ENCODE data around the gene IRAK4. TPM values are rescaled to one million over a fixed set of nuclear protein-coding genes. Genes with fewer than 3 reads are reported as not detected.

IRAK4 gene
- polyA plus RNA-seq, 2 of the 4 experiments (the other 2 are of a cell fraction), result 7.1 to 18.4 TPM

DNA sequence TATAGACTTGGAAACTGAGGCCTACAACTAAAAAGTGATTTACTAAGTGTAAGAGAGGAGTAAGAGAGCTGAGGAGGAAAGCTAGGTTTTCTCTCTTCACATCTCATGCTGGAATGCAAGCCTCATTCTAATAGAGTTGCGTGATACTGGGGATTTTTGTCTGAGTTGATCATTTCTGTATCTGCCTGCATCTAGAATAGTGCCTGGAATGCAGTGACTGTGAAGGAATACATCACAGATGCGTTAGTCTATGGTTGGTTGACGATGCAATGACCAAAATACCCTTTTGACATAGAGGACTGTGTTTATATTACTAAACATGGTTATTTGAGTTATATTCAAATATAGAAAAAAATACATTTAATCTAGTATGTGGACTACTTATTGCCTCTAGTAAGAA is 67.9 kb downstream of the IRAK4 start:
- whole genome bisulfite sequencing (ENCODE audit: missing lambda C conversion rate), result 45% methylated on average over 3 of the region's 3 CpGs
- no peak overlapping the region for H3K4me3 ChIP-seq
- POLR2A ChIA-PET, result interaction anchor here (0.9 kb wide), 1 partner anchor 21 kb away, joined by 5 read pairs; the partner anchor contains the start of gene TWF1
- H3K4me2 ChIP-seq, result no peak overlapping the region
- no peak for ATAC-seq
- CTCF ChIA-PET, result interaction anchor here (0.6 kb wide), 1 partner anchor 1114 kb away, joined by 3 read pairs; no protein-coding TSS in a partner anchor
- H3K27ac ChIP-seq, result no peak overlapping the region
- H3K4me1 ChIP-seq, result no peaks in the 10 kb centered on the region
- FAIRE-seq, result no peak
- no peaks in the 10 kb centered on the region for H3K9me3 ChIP-seq
- no peak for DNase-seq (ENCODE audit: low read depth in 1 of 2, low spot score in 1 of 2)
- TF ChIP-seq, protein P1, sequence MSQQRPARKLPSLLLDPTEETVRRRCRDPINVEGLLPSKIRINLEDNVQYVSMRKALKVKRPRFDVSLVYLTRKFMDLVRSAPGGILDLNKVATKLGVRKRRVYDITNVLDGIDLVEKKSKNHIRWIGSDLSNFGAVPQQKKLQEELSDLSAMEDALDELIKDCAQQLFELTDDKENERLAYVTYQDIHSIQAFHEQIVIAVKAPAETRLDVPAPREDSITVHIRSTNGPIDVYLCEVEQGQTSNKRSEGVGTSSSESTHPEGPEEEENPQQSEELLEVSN (IDR thresholded peaks at IDR 0.05; ENCODE audit: borderline replicate concordance, low read depth), result no peak
- no peak for TF ChIP-seq HOXB13 (CRISPR knock-in tag; IDR thresholded peaks at IDR 0.05; ENCODE audit: low read depth)
- TF ChIP-seq JUN (IDR thresholded peaks at IDR 0.05), result no peak
- TF ChIP-seq PHF8 (IDR thresholded peaks at IDR 0.05; ENCODE audit: borderline replicate concordance, low read depth), result no peak
- TF ChIP-seq, protein P2, sequence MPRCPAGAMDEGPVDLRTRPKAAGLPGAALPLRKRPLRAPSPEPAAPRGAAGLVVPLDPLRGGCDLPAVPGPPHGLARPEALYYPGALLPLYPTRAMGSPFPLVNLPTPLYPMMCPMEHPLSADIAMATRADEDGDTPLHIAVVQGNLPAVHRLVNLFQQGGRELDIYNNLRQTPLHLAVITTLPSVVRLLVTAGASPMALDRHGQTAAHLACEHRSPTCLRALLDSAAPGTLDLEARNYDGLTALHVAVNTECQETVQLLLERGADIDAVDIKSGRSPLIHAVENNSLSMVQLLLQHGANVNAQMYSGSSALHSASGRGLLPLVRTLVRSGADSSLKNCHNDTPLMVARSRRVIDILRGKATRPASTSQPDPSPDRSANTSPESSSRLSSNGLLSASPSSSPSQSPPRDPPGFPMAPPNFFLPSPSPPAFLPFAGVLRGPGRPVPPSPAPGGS (IDR thresholded peaks at IDR 0.05), result no peak
- TF ChIP-seq EP300 (IDR thresholded peaks at IDR 0.05), result no peak
- no peak for TF ChIP-seq NR3C1 (IDR thresholded peaks at IDR 0.05)
- no peak for TF ChIP-seq CBX8 (IDR thresholded peaks at IDR 0.05)
- TF ChIP-seq RARB (CRISPR knock-in tag; IDR thresholded peaks at IDR 0.05), result no peak
- no peak for TF ChIP-seq TP53 (CRISPR knock-in tag; IDR thresholded peaks at IDR 0.05)
- TF ChIP-seq EHF (CRISPR knock-in tag; IDR thresholded peaks at IDR 0.05), result no peak
- TF ChIP-seq FOXS1 (CRISPR knock-in tag; IDR thresholded peaks at IDR 0.05), result no peak

- no peak overlapping the region for H3K27ac ChIP-seq
- no peaks in the 10 kb centered on the region for H3K9me3 ChIP-seq
- DNase-seq (ENCODE audit: low read depth in 1 of 2, low spot score in 1 of 2) (no peak), FAIRE-seq (no peak), ATAC-seq (no peak)
- 27% methylated on average over 1 of the region's 1 CpG for WGBS (ENCODE audit: missing lambda C conversion rate)
- no peak overlapping the region for H3K4me2 ChIP-seq
- no peak overlapping the region for H3K4me3 ChIP-seq
- ChIA-PET POLR2A (no interaction called here), CTCF (interaction anchor here (0.6 kb wide), 1 partner anchor 1114 kb away, joined by 3 read pairs; no protein-coding TSS in a partner anchor)
- no peaks in the 10 kb centered on the region for H3K4me1 ChIP-seq
- no peak for TF ChIP-seq ATOH8 (CRISPR knock-in tag; IDR thresholded peaks at IDR 0.05; ENCODE audit: low read depth)
- TF ChIP-seq TFCP2L1 (CRISPR knock-in tag; IDR thresholded peaks at IDR 0.05), result no peak
- no peak for TF ChIP-seq HOXB13 (CRISPR knock-in tag; IDR thresholded peaks at IDR 0.05; ENCODE audit: low read depth)
Observed at GRCh38 chr12:43827093-43827492, 68.3 kb downstream of the IRAK4 start.

GRCh38 chr12:43832463-43833168 is 73.9 kb downstream of the IRAK4 start:
- TF ChIP-seq ESRRA (IDR thresholded peaks at IDR 0.05; ENCODE audit: borderline replicate concordance, low read length) (no peak), CHD2 (IDR thresholded peaks at IDR 0.05; ENCODE audit: low read length, partially characterized antibody) (no peak), EP300 (IDR thresholded peaks at IDR 0.05) (no peak), NPAS2 (CRISPR knock-in tag; IDR thresholded peaks at IDR 0.05; ENCODE audit: borderline replicate concordance) (no peak), MYC (IDR thresholded peaks at IDR 0.05; ENCODE audit: borderline replicate concordance, low read length) (no peak)
- TF ChIP-seq, protein P3, sequence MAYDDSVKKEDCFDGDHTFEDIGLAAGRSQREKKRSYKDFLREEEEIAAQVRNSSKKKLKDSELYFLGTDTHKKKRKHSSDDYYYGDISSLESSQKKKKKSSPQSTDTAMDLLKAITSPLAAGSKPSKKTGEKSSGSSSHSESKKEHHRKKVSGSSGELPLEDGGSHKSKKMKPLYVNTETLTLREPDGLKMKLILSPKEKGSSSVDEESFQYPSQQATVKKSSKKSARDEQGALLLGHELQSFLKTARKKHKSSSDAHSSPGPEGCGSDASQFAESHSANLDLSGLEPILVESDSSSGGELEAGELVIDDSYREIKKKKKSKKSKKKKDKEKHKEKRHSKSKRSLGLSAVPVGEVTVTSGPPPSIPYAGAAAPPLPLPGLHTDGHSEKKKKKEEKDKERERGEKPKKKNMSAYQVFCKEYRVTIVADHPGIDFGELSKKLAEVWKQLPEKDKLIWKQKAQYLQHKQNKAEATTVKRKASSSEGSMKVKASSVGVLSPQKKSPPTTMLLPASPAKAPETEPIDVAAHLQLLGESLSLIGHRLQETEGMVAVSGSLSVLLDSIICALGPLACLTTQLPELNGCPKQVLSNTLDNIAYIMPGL (CRISPR knock-in tag; IDR thresholded peaks at IDR 0.05; ENCODE audit: borderline replicate concordance), result no peak
- TF ChIP-seq, protein P4, sequence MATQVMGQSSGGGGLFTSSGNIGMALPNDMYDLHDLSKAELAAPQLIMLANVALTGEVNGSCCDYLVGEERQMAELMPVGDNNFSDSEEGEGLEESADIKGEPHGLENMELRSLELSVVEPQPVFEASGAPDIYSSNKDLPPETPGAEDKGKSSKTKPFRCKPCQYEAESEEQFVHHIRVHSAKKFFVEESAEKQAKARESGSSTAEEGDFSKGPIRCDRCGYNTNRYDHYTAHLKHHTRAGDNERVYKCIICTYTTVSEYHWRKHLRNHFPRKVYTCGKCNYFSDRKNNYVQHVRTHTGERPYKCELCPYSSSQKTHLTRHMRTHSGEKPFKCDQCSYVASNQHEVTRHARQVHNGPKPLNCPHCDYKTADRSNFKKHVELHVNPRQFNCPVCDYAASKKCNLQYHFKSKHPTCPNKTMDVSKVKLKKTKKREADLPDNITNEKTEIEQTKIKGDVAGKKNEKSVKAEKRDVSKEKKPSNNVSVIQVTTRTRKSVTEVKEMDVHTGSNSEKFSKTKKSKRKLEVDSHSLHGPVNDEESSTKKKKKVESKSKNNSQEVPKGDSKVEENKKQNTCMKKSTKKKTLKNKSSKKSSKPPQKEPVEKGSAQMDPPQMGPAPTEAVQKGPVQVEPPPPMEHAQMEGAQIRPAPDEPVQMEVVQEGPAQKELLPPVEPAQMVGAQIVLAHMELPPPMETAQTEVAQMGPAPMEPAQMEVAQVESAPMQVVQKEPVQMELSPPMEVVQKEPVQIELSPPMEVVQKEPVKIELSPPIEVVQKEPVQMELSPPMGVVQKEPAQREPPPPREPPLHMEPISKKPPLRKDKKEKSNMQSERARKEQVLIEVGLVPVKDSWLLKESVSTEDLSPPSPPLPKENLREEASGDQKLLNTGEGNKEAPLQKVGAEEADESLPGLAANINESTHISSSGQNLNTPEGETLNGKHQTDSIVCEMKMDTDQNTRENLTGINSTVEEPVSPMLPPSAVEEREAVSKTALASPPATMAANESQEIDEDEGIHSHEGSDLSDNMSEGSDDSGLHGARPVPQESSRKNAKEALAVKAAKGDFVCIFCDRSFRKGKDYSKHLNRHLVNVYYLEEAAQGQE (IDR thresholded peaks at IDR 0.05), result peak; percentile 40; the same call in 1 of the 2 replicates
- Histone ChIP-seq H3K4me3 (no peak overlapping the region), H3K27ac (no peak overlapping the region), H3K4me1 (peaks cover 10% of the 10 kb centered on the region; the same call in 2 of the 3 replicates), H3K4me2 (no peak overlapping the region), H3K9me3 (no peaks in the 10 kb centered on the region)
- POLR2A ChIA-PET, result interaction anchor here (0.8 kb wide), 1 partner anchor 74 kb away, joined by 3 read pairs; the partner anchor contains the start of genes IRAK4 and PUS7L
- WGBS (ENCODE audit: missing lambda C conversion rate), result 65% methylated on average over 4 of the region's 4 CpGs
- FAIRE-seq (no peak), DNase-seq (ENCODE audit: low read depth in 1 of 2, low spot score in 1 of 2) (no peak), ATAC-seq (no peak)
- CTCF ChIA-PET, result interaction anchor here (1.3 kb wide), 1 partner anchor 8 kb away, joined by 6 read pairs; no protein-coding TSS in a partner anchor

Measured in A549 (cell line).